GM12878 (cell line): Measurements from ENCODE around the gene NSUN2. TPM values are rescaled to one million over a fixed set of nuclear protein-coding genes. Genes with fewer than 3 reads are reported as not detected.

Experiments used
- ATAC-seq: fragments of 200-7000 bp; cut with Tn5 transposase; 3 replicates; pipeline ENCODE4 v1.9.1; 2020; ENCODE audit warnings: mild to moderate bottlenecking, moderate library complexity
- BruUV-seq: library from RNA; stranded (reverse); fragments of 400-500 nt; replicated peaks from 2 replicates; lab custom pipeline; 2021; lab: Mats Ljungman, UMichigan
- CTCF ChIA-PET: fragments of 300-600 bp; sonication (Branson Sonifier 250); formaldehyde crosslinking; extraction: SDS; loops from one replicate; lab custom pipeline; 2021; ENCODE audit warnings: inconsistent platforms; lab: Yijun Ruan, JAX
- POLR2A ChIA-PET: fragments of 350-600 bp; formaldehyde crosslinking; extraction: SDS; loops from one replicate; lab custom pipeline; 2021; ENCODE audit warnings: inconsistent platforms; lab: Charles Lee
- RAD21 ChIA-PET: fragments of 300-600 bp; sonication (Branson Sonifier 250); formaldehyde crosslinking; loops from one replicate; lab custom pipeline; 2023; ENCODE audit warnings: antibody characterized with exemption; ENCODE audit not compliant: unreplicated experiment; lab: Charles Lee
- SMC1A ChIA-PET: fragments of 300-600 bp; sonication (Branson Sonifier 250); formaldehyde crosslinking; loops from one replicate; lab custom pipeline; 2023; ENCODE audit not compliant: unreplicated experiment, uncharacterized antibody; lab: Charles Lee
- DNase-seq: peaks from one replicate; pipeline ENCODE4 v3.0.0-alpha.2; 2011; ENCODE audit warnings: low read depth, low spot score
- FAIRE-seq: peaks from 3 replicates; lab custom pipeline; 2011; peaks lifted over from hg19 to GRCh38; lab: Jason Lieb, UNC
- H2AFZ ChIP-seq: 2 replicates; pipeline ENCODE4 v1.6.0; 2011; ENCODE audit warnings: low read depth, low read length, control low read depth; ENCODE audit not compliant: control insufficient read depth
- H3K27ac ChIP-seq: 2 replicates; pipeline ENCODE4 v1.5.1; 2011; ENCODE audit warnings: control low read depth; ENCODE audit not compliant: control insufficient read depth, insufficient read depth
- H3K27me3 ChIP-seq, 2 experiments: replicated peaks in 1 of 2; 2 replicates each; pipeline versions ENCODE4 v1.6.0 to v1.6.1; 2011; ENCODE audit warnings: low read length in 1 of 2; ENCODE audit not compliant: control insufficient read depth in 2 of 2, insufficient read depth in 2 of 2
- H3K36me3 ChIP-seq, 2 experiments: 2 replicates each; pipeline ENCODE4 v1.5.1; 2011; ENCODE audit warnings: low read length in 1 of 2; ENCODE audit not compliant: control insufficient read depth in 2 of 2, insufficient read depth in 2 of 2
- H3K4me1 ChIP-seq: 2 replicates; pipeline ENCODE4 v1.6.1; 2011; ENCODE audit warnings: mild to moderate bottlenecking, low read length, moderate library complexity, mixed read lengths; ENCODE audit not compliant: control insufficient read depth, insufficient read depth
- H3K4me2 ChIP-seq: 2 replicates; pipeline ENCODE4 v1.6.0; 2011; ENCODE audit warnings: control low read depth; ENCODE audit not compliant: control insufficient read depth, insufficient read depth
- H3K4me3 ChIP-seq: fragments of 200-600 bp; sonication (generic); 2 replicates; pipeline ENCODE4 v1.5.1; 2016
- H3K79me2 ChIP-seq: 2 replicates; pipeline ENCODE4 v1.6.0; 2011; ENCODE audit warnings: low read length; ENCODE audit not compliant: control insufficient read depth, insufficient read depth
- H3K9ac ChIP-seq: 2 replicates; pipeline ENCODE4 v1.8.0; 2011; ENCODE audit warnings: low read length, control low read depth, mixed read lengths; ENCODE audit not compliant: control insufficient read depth, insufficient read depth
- H3K9me3 ChIP-seq: replicated peaks from 3 replicates; pipeline ENCODE4 v1.5.1; 2011; ENCODE audit warnings: mild to moderate bottlenecking, low read length; ENCODE audit not compliant: control insufficient read depth, insufficient read depth
- H4K20me1 ChIP-seq: 2 replicates; pipeline ENCODE4 v1.6.0; 2011; ENCODE audit not compliant: control insufficient read depth, insufficient read depth
- BRCA1 ChIP-seq: IDR thresholded peaks from 2 replicates; pipeline ENCODE4 v1.6.1; 2011; ENCODE audit warnings: low read depth, low read length, improper control_type of control experiment
- CBX5 ChIP-seq: sonication (generic); IDR thresholded peaks from 2 replicates; pipeline ENCODE4 v1.6.1; 2016; ENCODE audit warnings: low read depth, moderate library complexity, mild to moderate bottlenecking, inconsistent platforms
- CHD1 ChIP-seq: IDR thresholded peaks from 2 replicates; pipeline ENCODE4 v1.6.1; 2012; ENCODE audit warnings: low read depth, low read length, improper control_type of control experiment
- E2F4 ChIP-seq: IDR thresholded peaks from 2 replicates; pipeline ENCODE4 v1.6.1; 2012; ENCODE audit warnings: low read depth, low read length, improper control_type of control experiment
- ESRRA ChIP-seq: IDR thresholded peaks from 2 replicates; pipeline ENCODE4 v1.6.1; 2012; ENCODE audit warnings: mild to moderate bottlenecking, low read length, improper control_type of control experiment
- FOXM1 ChIP-seq: IDR thresholded peaks from 2 replicates; pipeline ENCODE4 v1.6.1; 2012; ENCODE audit warnings: low read depth, mild to moderate bottlenecking, inconsistent platforms, low read length, moderate library complexity
- GATAD2B ChIP-seq: fragments of 450-650 bp; conservative IDR thresholded peaks from 2 replicates; pipeline ENCODE4 v1.6.1; 2017; ENCODE audit warnings: low read depth, mild to moderate bottlenecking, moderate library complexity
- HDGF ChIP-seq: fragments of 450-650 bp; IDR thresholded peaks from 2 replicates; pipeline ENCODE4 v1.6.1; 2016; ENCODE audit warnings: antibody characterized with exemption
- IKZF1 ChIP-seq: fragments of 450-650 bp; conservative IDR thresholded peaks from 2 replicates; pipeline ENCODE4 v1.6.1; 2017; ENCODE audit warnings: antibody characterized with exemption, mild to moderate bottlenecking
- MEF2A ChIP-seq: IDR thresholded peaks from 2 replicates; pipeline ENCODE4 v1.6.1; 2011; ENCODE audit warnings: low read depth, mild to moderate bottlenecking, low read length, moderate library complexity; ENCODE audit not compliant: insufficient read depth
- NFXL1 ChIP-seq: fragments of 450-650 bp; IDR thresholded peaks from 2 replicates; pipeline ENCODE4 v1.6.1; 2017; ENCODE audit warnings: antibody characterized with exemption, mild to moderate bottlenecking, borderline replicate concordance
- NR2C2 ChIP-seq: IDR thresholded peaks from 2 replicates; pipeline ENCODE4 v1.6.1; 2011; ENCODE audit warnings: borderline replicate concordance, low read depth; ENCODE audit not compliant: control insufficient read depth, insufficient read length
- PAX5 ChIP-seq: IDR thresholded peaks from 2 replicates; pipeline ENCODE4 v1.6.1; 2011; ENCODE audit warnings: low read depth, low read length, borderline replicate concordance
- RAD51 ChIP-seq: fragments of 450-650 bp; IDR thresholded peaks from 2 replicates; pipeline ENCODE4 v1.6.1; 2016; ENCODE audit warnings: moderate library complexity, mild to moderate bottlenecking, inconsistent platforms
- SIN3A ChIP-seq: IDR thresholded peaks from 2 replicates; pipeline ENCODE4 v1.6.1; 2012; ENCODE audit warnings: low read depth, low read length, improper control_type of control experiment
- STAT1 ChIP-seq: fragments of 450-650 bp; conservative IDR thresholded peaks from 2 replicates; pipeline ENCODE4 v1.6.1; 2014; ENCODE audit warnings: antibody characterized with exemption, mild to moderate bottlenecking
- ZBED1 ChIP-seq: IDR thresholded peaks from 2 replicates; pipeline ENCODE4 v1.6.1; 2016; ENCODE audit warnings: borderline replicate concordance
- ZNF622 ChIP-seq: fragments of 450-650 bp; IDR thresholded peaks from 2 replicates; pipeline ENCODE4 v1.6.1; 2017; ENCODE audit warnings: mild to moderate bottlenecking, inconsistent platforms
- WGBS: methylation state at CpG from one replicate; pipeline ENCODE4 v1.1.6; 2016; ENCODE audit warnings: low lambda C conversion rate; ENCODE audit not compliant: insufficient replicate concordance, insufficient coverage; ENCODE audit errors: missing lambda C conversion rate; 5-methylcytosine and 5-hydroxymethylcytosine counted together
- in situ Hi-C: fragments of 300-500 bp; cut with MboI; formaldehyde crosslinking; loops from 9 replicates; pipeline ENCODE4 v1.14.3; 2018; ENCODE audit warnings: mixed read lengths
- intact Hi-C: fragments of 100-400 bp; cut with micrococcal nuclease; formaldehyde crosslinking; loops from one replicate; pipeline ENCODE4 v1.14.2; 2022; ENCODE audit not compliant: unreplicated experiment
- polyA plus RNA-seq, 11 experiments: library from polyadenylated mRNA; depleted of rRNA in 4 of 11; unstranded in 6 of 11; stranded (reverse) in 5 of 11; fragments of >200 nt; fragmentation: Nextera tagmentation in 4 of 11; fragmentation: Illumina TruSeq in 1 of 11; extraction: Ambion mirVana in 4 of 11; extraction: Trizol in 1 of 11; gene quantifications; 1 replicate in 1 of 11; 2 replicates in 10 of 11; pipeline versions ENCODE4 v1.2.1 to v1.2.3, GENCODE V29; 2011 to 2016; ENCODE audit warnings: inconsistent platforms in 2 of 11, missing spikeins in 2 of 11, low read depth in 1 of 11
- total RNA-seq, 4 experiments: library from RNA; depleted of rRNA in 3 of 4; stranded (reverse); fragments of >200 nt in 3 of 4; fragmentation: Illumina TruSeq in 1 of 4; extraction: Trizol in 1 of 4; gene quantifications; 2 replicates each; pipeline versions ENCODE4 v1.2.1 to v1.2.3, GENCODE V29; 2013 to 2021
- TF ChIP-seq, protein P1 (sequence below): IDR thresholded peaks from 2 replicates; pipeline ENCODE4 v1.6.1; 2011; ENCODE audit warnings: borderline replicate concordance, low read depth, mild to moderate bottlenecking, moderate library complexity, low read length; ENCODE audit not compliant: insufficient read depth, poor library complexity, severe bottlenecking
- TF ChIP-seq, protein P2 (sequence below): IDR thresholded peaks from 2 replicates; pipeline ENCODE4 v1.6.1; 2012; ENCODE audit warnings: low read length, inconsistent platforms

Gene NSUN2
- total and polyA plus RNA-seq, 10 of the 15 experiments (the other 5 are each of a cell fraction or from before 2014, with no cell fraction given): 8.0 to 112 (median 91.1) TPM

- Histone ChIP-seq H3K27ac (no peak overlapping the region), H3K27me3 (no peaks in the 10 kb centered on the region), H2AFZ (no peak overlapping the region), H3K9me3 (no peaks in the 10 kb centered on the region; the same call in 2 of the 3 replicates), H3K79me2 (no peaks in the 10 kb centered on the region), H3K4me1 (no peaks in the 10 kb centered on the region), H3K36me3 (no peaks in the 10 kb centered on the region; a peak in 2 of 4 replicates)
- ATAC-seq (no peak), FAIRE-seq (no peak), DNase-seq (no peak)
- RAD21 ChIA-PET: interaction anchor here (1.5 kb wide), 1 partner anchor 71 kb away, joined by 3 read pairs; no protein-coding TSS in a partner anchor
- WGBS: 100% methylated on average over 1 of the region's 1 CpG
- in situ Hi-C loops: no loop called here
- POLR2A ChIA-PET: no interaction called here
- no TSS peak for BruUV-seq
- TF ChIP-seq NR2C2 (no peak), CBX5 (no peak), CHD1 (no peak), FOXM1 (no peak), GATAD2B (no peak), ZNF622 (no peak), RAD51 (no peak), MEF2A (no peak), SIN3A (no peak), STAT1 (no peak), E2F4 (no peak), IKZF1 (no peak), NFXL1 (no peak), BRCA1 (no peak), ESRRA (no peak), PAX5 (no peak), HDGF (no peak), ZBED1 (no peak)
- TF ChIP-seq, protein P1, sequence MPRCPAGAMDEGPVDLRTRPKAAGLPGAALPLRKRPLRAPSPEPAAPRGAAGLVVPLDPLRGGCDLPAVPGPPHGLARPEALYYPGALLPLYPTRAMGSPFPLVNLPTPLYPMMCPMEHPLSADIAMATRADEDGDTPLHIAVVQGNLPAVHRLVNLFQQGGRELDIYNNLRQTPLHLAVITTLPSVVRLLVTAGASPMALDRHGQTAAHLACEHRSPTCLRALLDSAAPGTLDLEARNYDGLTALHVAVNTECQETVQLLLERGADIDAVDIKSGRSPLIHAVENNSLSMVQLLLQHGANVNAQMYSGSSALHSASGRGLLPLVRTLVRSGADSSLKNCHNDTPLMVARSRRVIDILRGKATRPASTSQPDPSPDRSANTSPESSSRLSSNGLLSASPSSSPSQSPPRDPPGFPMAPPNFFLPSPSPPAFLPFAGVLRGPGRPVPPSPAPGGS: no peak
- TF ChIP-seq, protein P2, sequence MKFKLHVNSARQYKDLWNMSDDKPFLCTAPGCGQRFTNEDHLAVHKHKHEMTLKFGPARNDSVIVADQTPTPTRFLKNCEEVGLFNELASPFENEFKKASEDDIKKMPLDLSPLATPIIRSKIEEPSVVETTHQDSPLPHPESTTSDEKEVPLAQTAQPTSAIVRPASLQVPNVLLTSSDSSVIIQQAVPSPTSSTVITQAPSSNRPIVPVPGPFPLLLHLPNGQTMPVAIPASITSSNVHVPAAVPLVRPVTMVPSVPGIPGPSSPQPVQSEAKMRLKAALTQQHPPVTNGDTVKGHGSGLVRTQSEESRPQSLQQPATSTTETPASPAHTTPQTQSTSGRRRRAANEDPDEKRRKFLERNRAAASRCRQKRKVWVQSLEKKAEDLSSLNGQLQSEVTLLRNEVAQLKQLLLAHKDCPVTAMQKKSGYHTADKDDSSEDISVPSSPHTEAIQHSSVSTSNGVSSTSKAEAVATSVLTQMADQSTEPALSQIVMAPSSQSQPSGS: no peak
- TF ChIP-seq, all 136 proteins: peak for 0
- no peak overlapping the region for H3K4me3 ChIP-seq
- no peak overlapping the region for H3K4me2 ChIP-seq
- CTCF ChIA-PET: interaction anchor here (1.5 kb wide), 1 partner anchor 92 kb away, joined by 4 read pairs; no protein-coding TSS in a partner anchor
- intact Hi-C loops: no loop called here
- H3K9ac ChIP-seq: no peak overlapping the region
- no peaks in the 10 kb centered on the region for H4K20me1 ChIP-seq
- SMC1A ChIA-PET: no interaction called here
Observed at GRCh38 chr5:6673963-6674362, 41.1 kb upstream of the NSUN2 start.
